Keratinocyte (primary cell): Measurements from ENCODE around the gene AGPAT2. TPM values are rescaled to one million over a fixed set of nuclear protein-coding genes. Genes with fewer than 3 reads are reported as not detected.

Experiments used
- DNase-seq: peaks from one replicate; pipeline ENCODE4 v3.0.0-alpha.2; 2011; ENCODE audit warnings: low read depth, missing footprints, low spot score
- FAIRE-seq: peaks from 2 replicates; lab custom pipeline; 2011; peaks lifted over from hg19 to GRCh38; lab: Jason Lieb, UNC
- H2AFZ ChIP-seq: 2 replicates; pipeline ENCODE4 v1.6.0; 2012; ENCODE audit warnings: low read length, control low read depth, inconsistent platforms; ENCODE audit not compliant: control insufficient read depth
- H3K27ac ChIP-seq: 2 replicates; pipeline ENCODE4 v1.5.1; 2011; ENCODE audit warnings: low read length; ENCODE audit not compliant: control insufficient read depth, insufficient read depth
- H3K27me3 ChIP-seq: 3 replicates; pipeline ENCODE4 v1.6.0; 2011; ENCODE audit warnings: low read length; ENCODE audit not compliant: control insufficient read depth, insufficient read depth; ENCODE audit errors: extremely low read depth
- H3K36me3 ChIP-seq, 2 experiments: 2 replicates in 1 of 2; 3 replicates in 1 of 2; pipeline ENCODE4 v1.5.1; 2011; ENCODE audit warnings: low read length in 2 of 2, mild to moderate bottlenecking in 1 of 2; ENCODE audit not compliant: control insufficient read depth in 2 of 2, insufficient read depth in 2 of 2; ENCODE audit errors: extremely low read depth in 1 of 2
- H3K4me1 ChIP-seq: 3 replicates; pipeline ENCODE4 v1.5.1; 2011; ENCODE audit warnings: low read length; ENCODE audit not compliant: control insufficient read depth, insufficient read depth; ENCODE audit errors: extremely low read depth
- H3K4me2 ChIP-seq: 3 replicates; pipeline ENCODE4 v1.6.0; 2011; ENCODE audit warnings: low read depth, low read length; ENCODE audit not compliant: control insufficient read depth, insufficient read depth; ENCODE audit errors: extremely low read depth
- H3K4me3 ChIP-seq, 3 experiments: fragments of 200-600 bp in 1 of 3; sonication (generic) in 1 of 3; 2 replicates in 2 of 3; 3 replicates in 1 of 3; pipeline ENCODE4 v1.5.1; 2011 to 2016; ENCODE audit warnings: low read length in 3 of 3, mild to moderate bottlenecking in 3 of 3, control low read depth in 2 of 3, inconsistent platforms in 1 of 3, low read depth in 1 of 3, mixed read lengths in 1 of 3, mixed run types in 1 of 3, moderate library complexity in 1 of 3; ENCODE audit not compliant: control insufficient read depth in 2 of 3, insufficient read depth in 2 of 3; ENCODE audit errors: extremely low read depth in 1 of 3
- H3K79me2 ChIP-seq: 2 replicates; pipeline ENCODE4 v1.6.0; 2012; ENCODE audit warnings: low read length; ENCODE audit not compliant: control insufficient read depth, insufficient read depth
- H3K9ac ChIP-seq: 3 replicates; pipeline ENCODE4 v1.6.0; 2011; ENCODE audit warnings: low read length; ENCODE audit not compliant: control insufficient read depth, insufficient read depth; ENCODE audit errors: extremely low read depth
- H3K9me1 ChIP-seq: 3 replicates; pipeline ENCODE4 v1.6.0; 2011; ENCODE audit warnings: low read length; ENCODE audit not compliant: control insufficient read depth, insufficient read depth; ENCODE audit errors: extremely low read depth
- H3K9me3 ChIP-seq: 2 replicates; pipeline ENCODE4 v1.5.1; 2012; ENCODE audit warnings: low read depth, low read length; ENCODE audit not compliant: control insufficient read depth
- H4K20me1 ChIP-seq: 3 replicates; pipeline ENCODE4 v1.6.0; 2011; ENCODE audit warnings: low read length; ENCODE audit not compliant: control insufficient read depth, insufficient read depth; ENCODE audit errors: extremely low read depth
- EZH2 ChIP-seq: IDR thresholded peaks from one replicate; pipeline ENCODE4 v1.6.1; 2012; ENCODE audit warnings: inconsistent platforms, mild to moderate bottlenecking, low read length, moderate library complexity
- dilution Hi-C: fragments of 300-500 bp; cut with MboI; formaldehyde crosslinking; loops from one replicate; pipeline ENCODE4 v1.7.0; 2020; ENCODE audit warnings: low sequenced_read_pairs; ENCODE audit not compliant: extremely low pct_ligation_motif_present
- polyA plus RNA-seq, 5 experiments: library from polyadenylated mRNA; depleted of rRNA in 3 of 5; stranded (reverse) in 3 of 5; stranded (forward) in 1 of 5; unstranded in 1 of 5; fragments of >200 nt; gene quantifications; 1 replicate in 1 of 5; 2 replicates in 3 of 5; 3 replicates in 1 of 5; pipeline versions ENCODE4 v1.2.1 to v1.2.3, GENCODE V29; 2011 to 2012; ENCODE audit warnings: missing spikeins in 2 of 5, low read depth in 1 of 5, low replicate concordance in 1 of 5
- TF ChIP-seq, protein P1 (sequence below), 3 experiments: IDR thresholded peaks in 1 of 3; conservative IDR thresholded peaks in 1 of 3; optimal IDR thresholded peaks in 1 of 3; 2 replicates in 2 of 3; 3 replicates in 1 of 3; pipeline versions ENCODE3 to v1.5.1; 2011; ENCODE audit warnings: low read length in 3 of 3, mild to moderate bottlenecking in 3 of 3, moderate library complexity in 2 of 3, control low read depth in 1 of 3, inconsistent platforms in 1 of 3; ENCODE audit not compliant: insufficient read depth in 2 of 3; ENCODE audit errors: extremely low read depth in 1 of 3

The AGPAT2 gene
- polyA plus RNA-seq, 1 donor (not counting 4 experiments of a cell fraction or from before 2014, with no cell fraction given): 26.5 TPM

DNA sequence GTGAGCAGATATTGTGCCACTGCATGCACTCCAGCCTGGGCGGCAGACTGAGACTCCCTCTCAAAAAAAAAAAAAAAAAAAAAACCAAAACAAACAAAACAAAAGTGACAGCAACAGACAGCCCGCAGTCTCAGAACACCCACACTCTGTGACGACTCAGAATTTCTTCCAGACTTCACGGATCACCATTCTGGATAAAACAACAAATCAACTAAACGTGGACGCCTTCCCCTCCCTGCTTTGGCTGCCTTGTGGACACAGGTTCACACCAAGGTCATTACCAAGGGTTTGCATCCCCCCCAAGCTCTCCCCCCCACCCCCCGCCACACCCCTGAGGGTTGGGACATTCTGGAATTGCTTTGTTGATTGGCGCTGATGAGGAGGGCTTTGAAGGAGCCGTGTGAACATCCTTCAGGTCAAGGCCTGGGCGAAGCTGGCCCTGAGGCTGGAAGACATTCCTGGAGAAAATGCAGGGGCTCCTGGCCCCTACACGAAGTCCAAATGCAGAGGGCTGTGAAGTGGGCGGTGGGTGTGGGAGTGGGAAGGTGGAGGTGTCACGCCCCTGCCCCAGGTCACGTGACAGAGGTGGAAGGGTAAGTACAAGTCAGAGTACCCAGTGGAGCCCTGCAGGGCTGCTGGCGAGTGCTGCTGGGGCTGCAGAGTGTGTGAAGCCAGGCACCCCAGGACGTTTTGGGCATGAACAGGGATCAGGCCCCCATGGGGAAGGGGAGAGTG is 45.4 kb upstream of the AGPAT2 start:
- Histone ChIP-seq H3K9me3 (no peaks in the 10 kb centered on the region), H4K20me1 (no peaks in the 10 kb centered on the region), H3K27ac (no peak overlapping the region), H3K4me2 (no peak overlapping the region), H3K4me1 (peaks cover 8% of the 10 kb centered on the region), H3K4me3 (no peak overlapping the region), H3K9me1 (no peaks in the 10 kb centered on the region), H3K36me3 (no peaks in the 10 kb centered on the region), H3K27me3 (no peaks in the 10 kb centered on the region), H3K79me2 (peaks cover 16% of the 10 kb centered on the region), H3K9ac (no peak overlapping the region), H2AFZ (no peak overlapping the region)
- FAIRE-seq (no peak), DNase-seq (no peak)
- TF ChIP-seq, protein P1, sequence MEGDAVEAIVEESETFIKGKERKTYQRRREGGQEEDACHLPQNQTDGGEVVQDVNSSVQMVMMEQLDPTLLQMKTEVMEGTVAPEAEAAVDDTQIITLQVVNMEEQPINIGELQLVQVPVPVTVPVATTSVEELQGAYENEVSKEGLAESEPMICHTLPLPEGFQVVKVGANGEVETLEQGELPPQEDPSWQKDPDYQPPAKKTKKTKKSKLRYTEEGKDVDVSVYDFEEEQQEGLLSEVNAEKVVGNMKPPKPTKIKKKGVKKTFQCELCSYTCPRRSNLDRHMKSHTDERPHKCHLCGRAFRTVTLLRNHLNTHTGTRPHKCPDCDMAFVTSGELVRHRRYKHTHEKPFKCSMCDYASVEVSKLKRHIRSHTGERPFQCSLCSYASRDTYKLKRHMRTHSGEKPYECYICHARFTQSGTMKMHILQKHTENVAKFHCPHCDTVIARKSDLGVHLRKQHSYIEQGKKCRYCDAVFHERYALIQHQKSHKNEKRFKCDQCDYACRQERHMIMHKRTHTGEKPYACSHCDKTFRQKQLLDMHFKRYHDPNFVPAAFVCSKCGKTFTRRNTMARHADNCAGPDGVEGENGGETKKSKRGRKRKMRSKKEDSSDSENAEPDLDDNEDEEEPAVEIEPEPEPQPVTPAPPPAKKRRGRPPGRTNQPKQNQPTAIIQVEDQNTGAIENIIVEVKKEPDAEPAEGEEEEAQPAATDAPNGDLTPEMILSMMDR (optimal IDR thresholded peaks at IDR 0.05 in 1 of 3, IDR thresholded peaks at IDR 0.05 in 1 of 3, conservative IDR thresholded peaks at IDR 0.05 in 1 of 3; ENCODE audit: extremely low read depth in 1 of 3, insufficient read depth in 2 of 3, low read length in 3 of 3): no peak
- no peak for TF ChIP-seq EZH2
- dilution Hi-C loops: no loop called here

GRCh38 chr9:136729926-136730325 is 42.7 kb upstream of the AGPAT2 start:
- FAIRE-seq (no peak), DNase-seq (no peak)
- Histone ChIP-seq H3K9me1 (no peaks in the 10 kb centered on the region), H3K4me3 (no peak overlapping the region), H3K36me3 (peaks cover 13 to 17% of the 10 kb centered on the region in 2 experiments), H3K4me2 (no peak overlapping the region), H3K27ac (no peak overlapping the region), H4K20me1 (peaks cover 20% of the 10 kb centered on the region), H2AFZ (no peak overlapping the region), H3K27me3 (no peaks in the 10 kb centered on the region), H3K9ac (no peak overlapping the region), H3K4me1 (peaks cover 25% of the 10 kb centered on the region), H3K79me2 (peaks cover 38% of the 10 kb centered on the region), H3K9me3 (no peaks in the 10 kb centered on the region)
- TF ChIP-seq EZH2: no peak
- dilution Hi-C loops: no loop called here
